GM12891 (cell line): ENCODE data around the gene CRTC2.

Experiments
- PAX5 ChIP-seq: IDR thresholded peaks from 2 replicates; pipeline ENCODE4 v1.6.1; 2011; ENCODE audit warnings: low read length, moderate library complexity, mild to moderate bottlenecking; ENCODE audit not compliant: insufficient read depth, severe bottlenecking
- POLR2A ChIP-seq: IDR thresholded peaks from 2 replicates; pipeline ENCODE4 v1.6.1; 2011; ENCODE audit warnings: low read depth, low read length, control low read depth
- POLR2AphosphoS5 ChIP-seq: IDR thresholded peaks from 2 replicates; pipeline ENCODE4 v1.6.1; 2011; ENCODE audit warnings: low read depth, low read length, control low read depth
- POU2F2 ChIP-seq: IDR thresholded peaks from 2 replicates; pipeline ENCODE4 v1.6.1; 2011; ENCODE audit warnings: low read depth, mild to moderate bottlenecking, control low read depth, low read length, moderate library complexity
- SPI1 ChIP-seq: IDR thresholded peaks from 2 replicates; pipeline ENCODE4 v1.6.1; 2011; ENCODE audit warnings: low read depth, low read length, control low read depth
- TAF1 ChIP-seq: IDR thresholded peaks from 2 replicates; pipeline ENCODE4 v1.6.1; 2011; ENCODE audit warnings: low read depth, low read length, control low read depth

DNA sequence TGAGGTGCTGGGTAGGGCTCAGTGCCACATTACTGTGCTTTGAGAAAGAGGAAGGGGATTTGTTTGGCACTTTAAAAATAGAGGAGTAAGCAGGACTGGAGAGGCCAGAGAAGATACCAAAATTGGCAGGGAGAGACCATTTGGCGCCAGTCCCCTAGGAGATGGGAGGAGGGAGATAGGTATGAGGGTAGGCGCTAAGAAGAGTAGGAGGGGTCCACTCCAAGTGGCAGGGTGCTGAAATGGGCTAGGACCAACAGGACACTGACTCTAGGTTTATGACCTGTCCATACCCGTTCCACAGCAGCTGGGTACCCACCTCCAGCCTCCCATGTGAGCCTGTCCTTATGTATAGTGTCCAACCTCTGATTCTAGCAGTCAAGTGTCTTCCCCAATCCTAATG, 1.0 kb upstream of the CRTC2 start:
- no peak for TF ChIP-seq POLR2A
- TF ChIP-seq POLR2AphosphoS5, result no peak
- no peak for TF ChIP-seq POU2F2
- TF ChIP-seq TAF1, result no peak
- no peak for TF ChIP-seq SPI1
- no peak for TF ChIP-seq PAX5
